ENCODE data around the gene GRB2.

Gene GRB2

DNA sequence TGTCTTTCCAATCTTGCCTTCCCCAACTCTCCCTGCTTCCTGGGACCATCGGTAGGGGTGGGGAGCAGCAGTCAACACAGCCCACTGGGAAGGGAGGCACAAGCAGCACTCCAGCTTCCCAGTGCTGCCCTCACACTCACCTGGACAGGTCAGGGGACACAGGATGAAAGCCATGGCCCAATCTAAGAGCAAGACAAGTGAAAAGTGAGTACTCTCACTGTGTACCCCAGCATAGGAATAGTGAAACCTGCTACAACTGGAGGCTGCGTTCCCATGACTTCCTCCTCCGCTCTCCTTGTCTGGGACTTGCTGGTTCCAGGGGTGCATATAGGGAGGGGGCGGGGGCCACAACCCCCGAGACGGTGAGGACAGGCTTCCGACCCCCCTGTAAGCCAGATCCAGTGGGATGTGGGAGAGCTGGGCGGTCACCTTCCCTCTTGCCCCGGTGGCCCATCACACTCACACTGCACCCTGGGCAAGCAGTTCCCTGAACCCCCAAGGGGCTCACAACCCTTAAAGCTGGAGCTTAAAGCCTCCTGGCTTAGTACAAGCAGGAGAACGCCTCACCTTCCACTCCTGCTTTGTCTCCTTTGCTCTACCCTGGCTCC lies 86.8 kb downstream of the GRB2 start:
- TF ChIP-seq, protein P1, sequence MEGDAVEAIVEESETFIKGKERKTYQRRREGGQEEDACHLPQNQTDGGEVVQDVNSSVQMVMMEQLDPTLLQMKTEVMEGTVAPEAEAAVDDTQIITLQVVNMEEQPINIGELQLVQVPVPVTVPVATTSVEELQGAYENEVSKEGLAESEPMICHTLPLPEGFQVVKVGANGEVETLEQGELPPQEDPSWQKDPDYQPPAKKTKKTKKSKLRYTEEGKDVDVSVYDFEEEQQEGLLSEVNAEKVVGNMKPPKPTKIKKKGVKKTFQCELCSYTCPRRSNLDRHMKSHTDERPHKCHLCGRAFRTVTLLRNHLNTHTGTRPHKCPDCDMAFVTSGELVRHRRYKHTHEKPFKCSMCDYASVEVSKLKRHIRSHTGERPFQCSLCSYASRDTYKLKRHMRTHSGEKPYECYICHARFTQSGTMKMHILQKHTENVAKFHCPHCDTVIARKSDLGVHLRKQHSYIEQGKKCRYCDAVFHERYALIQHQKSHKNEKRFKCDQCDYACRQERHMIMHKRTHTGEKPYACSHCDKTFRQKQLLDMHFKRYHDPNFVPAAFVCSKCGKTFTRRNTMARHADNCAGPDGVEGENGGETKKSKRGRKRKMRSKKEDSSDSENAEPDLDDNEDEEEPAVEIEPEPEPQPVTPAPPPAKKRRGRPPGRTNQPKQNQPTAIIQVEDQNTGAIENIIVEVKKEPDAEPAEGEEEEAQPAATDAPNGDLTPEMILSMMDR (conservative IDR thresholded peaks at IDR 0.05; ENCODE audit: low read depth, low read length) = no peak
- DNase-seq (ENCODE audit: low read depth) = no peak
- no peak overlapping the region for H3K4me3 ChIP-seq (ENCODE audit: low read depth, low read length)

DNA sequence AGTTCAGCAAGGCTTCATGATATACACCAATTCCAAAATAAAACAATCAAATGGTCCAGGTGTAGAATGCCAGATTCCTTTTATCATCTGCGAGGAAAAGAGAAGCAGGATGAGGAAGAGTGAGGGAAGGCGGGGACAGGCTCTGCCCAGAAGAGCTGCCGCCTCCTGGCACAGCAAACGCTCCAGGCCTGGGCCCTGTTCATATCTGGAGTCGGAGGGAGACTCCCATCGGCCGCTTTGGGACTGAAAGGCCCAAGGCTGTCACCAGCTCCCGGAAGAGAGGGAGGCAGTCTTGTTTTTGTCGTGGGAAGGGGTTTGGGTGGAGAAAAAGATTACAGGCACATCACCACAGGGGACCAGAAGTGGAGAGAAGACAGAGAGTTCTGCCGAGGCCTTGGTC lies 87.3 kb downstream of the GRB2 start:
- H3K4me3 ChIP-seq (ENCODE audit: low read depth, low read length) = no peak overlapping the region
- DNase-seq (ENCODE audit: low read depth) = no peak
- TF ChIP-seq, protein P1 (conservative IDR thresholded peaks at IDR 0.05; ENCODE audit: low read depth, low read length) = no peak

DNA sequence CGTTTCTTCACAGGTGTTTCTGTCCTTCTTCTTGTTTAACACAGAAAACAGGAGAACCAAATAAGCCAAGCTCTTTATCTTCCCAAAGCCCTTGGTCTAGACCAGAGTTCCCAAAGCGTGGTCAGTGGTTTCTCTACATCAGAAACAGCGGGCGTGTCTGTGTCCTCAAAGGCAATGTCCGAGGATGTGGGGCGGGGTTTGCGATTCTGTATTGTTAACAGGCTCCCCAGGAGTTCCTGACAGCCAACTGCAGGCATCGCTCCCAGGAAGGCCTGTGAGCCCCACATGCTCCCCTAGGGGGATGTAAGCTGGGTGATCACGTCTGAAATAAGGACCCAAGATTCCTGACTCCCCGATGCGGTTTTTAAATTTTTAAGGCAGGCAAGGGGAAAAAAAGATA lies 87.8 kb downstream of the GRB2 start:
- no peak overlapping the region for H3K4me3 ChIP-seq (ENCODE audit: low read depth, low read length)
- DNase-seq (ENCODE audit: low read depth) = no peak
- TF ChIP-seq, protein P1 (conservative IDR thresholded peaks at IDR 0.05; ENCODE audit: low read depth, low read length) = no peak

DNA sequence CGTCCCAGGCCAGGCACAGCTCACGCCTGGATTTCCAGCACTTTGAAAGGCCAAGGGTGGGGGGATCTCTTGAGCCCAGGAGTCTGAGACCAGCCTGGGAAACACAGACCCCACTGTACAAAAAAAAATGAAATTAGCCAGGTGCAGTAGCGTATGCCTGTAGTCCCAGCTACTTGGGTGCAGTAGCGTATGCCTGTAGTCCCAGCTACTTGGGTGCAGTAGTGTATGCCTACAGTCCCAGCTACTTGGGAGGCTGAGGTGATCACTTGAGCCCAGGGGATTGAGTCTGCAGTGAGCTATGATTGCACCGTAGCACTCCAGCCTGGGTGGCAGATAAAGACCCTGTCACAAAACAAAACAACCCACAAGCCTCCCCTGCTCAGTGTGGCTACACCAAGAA lies 89.2 kb downstream of the GRB2 start:
- DNase-seq (ENCODE audit: low read depth) = no peak
- TF ChIP-seq, protein P1 (conservative IDR thresholded peaks at IDR 0.05; ENCODE audit: low read depth, low read length) = no peak
- no peak overlapping the region for H3K4me3 ChIP-seq (ENCODE audit: low read depth, low read length)

DNA sequence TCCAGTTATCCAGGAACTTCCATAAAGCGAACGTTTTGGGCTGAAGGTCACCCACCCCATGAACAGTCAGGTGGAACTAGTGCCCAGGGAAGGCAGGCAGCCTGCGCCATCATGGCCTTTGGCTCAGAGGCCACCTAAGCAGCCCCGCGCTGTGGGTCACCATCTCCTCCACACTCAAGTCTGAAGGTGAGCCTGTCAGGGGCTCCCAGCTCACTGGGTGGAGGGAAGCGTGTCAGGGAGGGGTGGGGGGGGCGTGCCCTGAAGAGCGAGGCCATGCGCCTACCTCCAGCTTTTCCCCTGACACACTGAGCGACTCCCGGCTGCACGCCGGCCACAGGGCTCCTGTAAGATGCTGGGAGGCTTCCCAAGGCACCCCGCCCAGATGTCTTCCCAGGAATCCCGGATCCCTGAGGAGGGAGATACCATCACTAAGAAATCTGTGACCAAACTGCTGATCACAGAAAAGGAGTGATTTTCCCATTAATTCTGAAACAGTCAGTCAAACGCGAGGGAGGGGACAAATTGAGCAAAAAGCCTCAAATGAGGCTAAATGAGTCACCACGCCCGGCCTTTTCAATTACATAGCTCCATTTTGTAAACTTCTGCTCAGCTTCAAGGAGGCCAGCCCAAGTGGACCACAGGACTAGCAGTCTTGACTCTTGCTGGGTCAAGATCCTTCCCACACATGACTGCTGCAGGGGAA lies 89.8 kb downstream of the GRB2 start:
- DNase-seq (ENCODE audit: low read depth) = peak; percentile 15
- TF ChIP-seq, protein P1 (conservative IDR thresholded peaks at IDR 0.05; ENCODE audit: low read depth, low read length) = no peak
- H3K4me3 ChIP-seq (ENCODE audit: low read depth, low read length) = no peak overlapping the region

DNA sequence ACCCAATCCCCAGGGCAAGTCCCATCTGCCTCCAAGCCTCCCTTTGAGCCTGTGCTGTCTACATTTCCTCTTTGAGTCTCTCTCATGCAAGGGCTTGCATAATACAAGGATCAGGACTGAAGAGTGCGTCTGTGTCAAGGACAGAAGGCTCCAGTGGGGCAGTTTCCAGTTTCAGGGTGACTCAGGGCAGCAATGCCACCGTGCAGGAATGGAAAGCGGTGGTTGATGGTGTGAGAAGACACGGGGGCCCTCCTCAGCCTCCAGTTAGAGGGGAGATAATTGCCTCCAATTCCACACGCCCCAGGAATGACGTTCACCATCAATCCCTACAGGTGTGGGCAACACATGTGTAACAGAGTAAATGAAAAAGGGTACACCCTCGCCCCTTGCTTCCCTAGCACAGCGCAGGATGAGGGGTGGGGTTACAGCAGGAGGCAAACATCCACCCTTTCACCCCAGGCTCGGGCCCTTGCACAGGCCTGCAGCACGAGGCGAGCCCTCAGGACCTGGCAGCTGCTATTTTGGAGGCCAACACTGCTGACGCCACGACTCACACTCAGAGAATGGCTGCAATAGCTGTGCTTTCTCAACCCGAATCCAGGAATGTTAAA lies 91.4 kb downstream of the GRB2 start:
- peak; percentile 6 for DNase-seq (ENCODE audit: low read depth)
- H3K4me3 ChIP-seq (ENCODE audit: low read depth, low read length) = no peak overlapping the region
- TF ChIP-seq, protein P1 (conservative IDR thresholded peaks at IDR 0.05; ENCODE audit: low read depth, low read length) = no peak

All from choroid plexus epithelial cell (primary cell).